ENCODE data around the gene ITGB7.
A peak's percentile ranks its signal among the peaks of the same experiment; 100 is the strongest.

The ITGB7 gene

DNA sequence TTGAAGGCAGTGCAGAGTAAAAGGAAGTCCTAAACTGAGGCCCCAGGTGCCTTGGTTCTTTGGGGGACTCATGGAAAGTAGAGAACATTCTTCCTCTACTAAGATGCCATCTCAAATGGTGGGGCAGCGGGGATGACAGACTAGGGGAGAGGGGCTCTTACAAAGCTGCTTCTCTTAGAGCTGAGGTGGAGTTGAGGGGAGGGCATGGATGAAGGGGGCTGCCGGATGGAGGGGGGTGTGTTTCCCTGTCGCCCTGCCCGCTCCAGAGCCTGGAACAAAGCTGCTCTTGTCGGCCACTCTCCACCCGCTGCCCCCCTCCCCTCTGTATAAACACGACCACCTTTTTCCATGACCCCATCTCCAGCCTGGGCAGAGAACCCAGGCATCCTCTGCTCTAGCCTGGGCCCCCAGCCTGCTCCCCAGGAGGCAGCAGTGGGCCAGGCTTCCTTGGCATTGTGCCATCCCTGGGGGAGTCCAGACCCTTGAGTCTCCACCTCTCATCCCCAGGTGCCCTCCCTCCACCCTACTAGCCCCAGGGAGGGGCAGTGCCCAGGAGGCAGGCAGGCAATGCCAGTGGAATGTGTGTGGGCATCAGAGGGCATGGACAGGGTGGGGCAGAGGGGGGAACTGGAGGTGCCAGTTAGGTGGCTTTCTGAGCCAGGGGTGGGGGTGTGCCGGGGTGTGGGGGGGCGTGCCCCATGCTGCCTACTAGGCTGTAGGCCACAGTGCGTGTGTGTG is 23.2 kb upstream of the ITGB7 start:
- no peak for DNase-seq (ENCODE audit: low read depth, low spot score)

DNA sequence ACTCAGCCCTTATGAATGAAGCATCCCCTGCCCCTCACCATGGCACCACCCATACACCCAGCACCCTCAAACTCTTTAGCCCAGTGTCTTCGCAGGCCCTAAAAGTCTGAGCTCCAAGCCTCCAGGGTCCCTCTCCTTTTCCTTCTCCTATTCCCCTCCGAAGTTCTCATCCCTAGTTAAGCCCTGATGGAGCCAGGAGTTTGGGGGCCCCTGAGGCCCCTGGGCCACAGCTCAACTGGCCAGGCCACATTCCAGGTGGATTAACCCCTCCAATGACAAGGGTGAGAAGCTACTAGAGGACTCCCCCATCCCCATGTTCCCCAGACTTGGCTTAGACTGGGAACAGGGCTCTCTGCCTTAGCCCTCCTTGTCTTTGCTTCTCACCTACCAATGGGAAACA is 22.4 kb upstream of the ITGB7 start:
- no peak for DNase-seq (ENCODE audit: low read depth, low spot score)

DNA sequence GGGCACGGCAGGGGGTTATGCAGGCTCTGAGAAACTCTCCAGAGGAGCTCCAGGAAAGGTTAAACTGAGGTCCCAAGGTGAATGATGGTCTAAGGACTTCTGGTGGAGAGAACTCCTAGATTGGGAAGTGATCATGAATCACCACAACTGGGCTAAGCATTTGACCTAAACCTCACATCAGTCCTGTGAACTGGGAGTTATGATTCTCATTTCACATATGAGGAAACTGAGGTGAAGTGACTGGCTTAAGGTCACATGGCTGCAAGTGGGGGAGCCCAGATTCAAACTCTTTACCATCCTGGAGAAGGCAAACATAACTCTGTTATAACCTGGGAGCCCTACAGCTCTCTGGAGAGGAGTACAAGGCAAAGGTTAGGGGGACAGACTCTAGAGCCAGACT is 20.8 kb upstream of the ITGB7 start:
- no peak for DNase-seq (ENCODE audit: low read depth, low spot score)

DNA sequence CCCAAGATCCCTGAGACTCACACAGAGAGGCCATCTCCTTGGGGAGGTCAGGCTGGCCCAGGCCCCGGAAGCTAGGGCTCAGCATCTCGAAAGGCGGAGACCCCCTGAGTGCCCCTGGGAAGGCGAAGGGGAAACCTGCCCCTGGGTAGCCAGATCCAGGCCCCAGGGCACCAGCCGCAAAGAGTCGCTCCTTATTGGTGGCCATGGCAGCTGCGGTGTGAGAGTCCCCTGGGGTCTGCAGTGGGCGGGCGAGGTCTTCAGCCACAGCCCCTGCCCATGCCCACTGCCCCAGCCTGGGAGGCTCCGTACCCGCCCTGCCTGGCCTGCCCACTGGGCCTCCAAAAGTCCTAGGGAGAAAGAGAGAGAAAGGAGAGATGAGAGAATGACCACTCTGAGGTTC is 20.3 kb upstream of the ITGB7 start:
- DNase-seq (ENCODE audit: low read depth, low spot score) = no peak

DNA sequence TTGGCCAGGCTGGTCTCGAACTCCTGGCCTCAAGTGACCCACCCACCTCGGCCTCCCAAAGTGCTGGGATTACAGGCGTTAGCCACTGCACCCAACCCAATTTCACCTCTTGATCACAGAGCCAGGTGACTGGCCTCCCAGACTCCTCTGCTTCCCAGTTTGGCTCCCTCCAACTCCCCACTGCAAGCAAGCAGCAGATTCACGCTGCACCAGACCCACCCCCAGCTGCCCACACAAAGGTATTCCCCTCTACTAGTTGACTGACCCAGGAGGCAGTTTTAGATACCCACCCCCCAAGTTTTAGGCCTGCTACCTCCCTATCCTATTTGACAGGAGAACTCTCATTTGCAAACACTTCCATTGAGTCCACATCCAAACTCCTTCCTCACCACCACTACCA is 19.8 kb upstream of the ITGB7 start:
- DNase-seq (ENCODE audit: low read depth, low spot score) = no peak

DNA sequence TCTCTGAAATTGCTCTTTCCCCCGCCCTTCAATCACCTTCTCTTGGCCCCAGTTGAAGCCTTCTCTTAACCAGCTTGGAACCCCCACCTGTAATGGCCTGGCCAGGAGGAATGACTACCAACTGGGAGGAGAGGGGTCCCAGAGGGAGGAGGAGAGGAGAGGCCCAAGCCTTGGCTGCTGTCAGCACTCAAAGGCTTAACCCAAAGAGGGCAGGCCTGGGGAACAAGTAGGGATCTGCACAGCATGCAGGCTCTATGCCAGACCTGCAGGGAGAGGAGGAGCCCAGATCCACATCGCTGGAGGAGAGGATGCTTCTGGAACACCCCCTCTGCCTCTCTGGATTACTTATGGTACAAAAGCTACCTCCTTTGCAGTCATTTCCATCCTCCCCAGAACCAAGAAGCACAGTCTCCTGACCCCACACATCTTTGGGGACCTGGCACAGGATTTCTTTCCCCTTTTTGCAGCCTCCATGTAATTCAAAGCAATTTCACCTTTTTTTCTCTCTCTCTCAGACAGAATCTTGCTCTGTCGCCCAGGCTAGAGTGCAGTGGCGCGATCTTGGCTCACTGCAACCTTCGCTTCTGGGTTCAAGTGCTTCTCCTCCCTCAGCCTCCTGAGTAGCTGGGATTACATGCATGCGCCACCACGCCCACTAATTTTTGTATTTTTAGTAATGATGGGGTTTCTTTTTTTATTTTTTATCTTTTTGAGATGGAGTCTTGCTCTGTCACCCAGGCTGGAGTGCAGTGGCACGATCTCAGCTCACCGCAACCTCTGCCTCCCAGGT is 18.8 kb upstream of the ITGB7 start:
- no peak for DNase-seq (ENCODE audit: low read depth, low spot score)

DNA sequence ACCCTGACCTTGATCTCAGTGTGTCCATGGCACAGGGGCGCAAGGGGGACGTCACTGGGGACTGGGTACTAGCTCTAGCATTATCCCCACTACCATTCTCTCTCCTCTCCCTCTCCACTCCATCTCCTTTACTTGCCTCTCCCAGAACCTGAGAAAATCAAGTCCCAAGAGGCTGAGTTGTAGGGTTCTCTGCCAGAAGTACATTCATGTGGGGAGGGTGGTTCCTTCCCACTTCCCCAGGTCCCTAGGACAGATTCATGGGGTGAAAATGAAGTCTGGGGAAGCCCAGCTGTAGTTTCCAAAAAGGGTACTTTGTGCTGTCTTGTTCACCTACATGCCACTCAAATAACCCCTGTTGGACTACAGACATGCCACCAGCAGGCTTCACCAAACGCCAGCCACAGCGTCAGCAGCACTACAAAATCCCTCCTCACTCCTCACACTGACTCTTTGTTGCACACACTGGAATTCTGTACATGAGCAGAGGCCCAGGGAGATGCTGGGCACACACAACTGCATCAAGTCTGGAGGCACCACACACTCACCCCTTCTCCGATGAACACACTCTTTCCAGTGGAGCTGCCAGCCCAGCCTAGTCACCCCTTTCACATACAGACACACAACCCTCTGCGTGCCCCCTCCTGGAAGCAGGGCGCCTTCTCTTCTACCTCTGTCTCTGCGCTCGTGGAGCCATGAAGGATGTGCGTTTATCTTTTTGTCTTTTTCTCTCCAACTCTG is 18.0 kb upstream of the ITGB7 start:
- no peak for DNase-seq (ENCODE audit: low read depth, low spot score)

DNA sequence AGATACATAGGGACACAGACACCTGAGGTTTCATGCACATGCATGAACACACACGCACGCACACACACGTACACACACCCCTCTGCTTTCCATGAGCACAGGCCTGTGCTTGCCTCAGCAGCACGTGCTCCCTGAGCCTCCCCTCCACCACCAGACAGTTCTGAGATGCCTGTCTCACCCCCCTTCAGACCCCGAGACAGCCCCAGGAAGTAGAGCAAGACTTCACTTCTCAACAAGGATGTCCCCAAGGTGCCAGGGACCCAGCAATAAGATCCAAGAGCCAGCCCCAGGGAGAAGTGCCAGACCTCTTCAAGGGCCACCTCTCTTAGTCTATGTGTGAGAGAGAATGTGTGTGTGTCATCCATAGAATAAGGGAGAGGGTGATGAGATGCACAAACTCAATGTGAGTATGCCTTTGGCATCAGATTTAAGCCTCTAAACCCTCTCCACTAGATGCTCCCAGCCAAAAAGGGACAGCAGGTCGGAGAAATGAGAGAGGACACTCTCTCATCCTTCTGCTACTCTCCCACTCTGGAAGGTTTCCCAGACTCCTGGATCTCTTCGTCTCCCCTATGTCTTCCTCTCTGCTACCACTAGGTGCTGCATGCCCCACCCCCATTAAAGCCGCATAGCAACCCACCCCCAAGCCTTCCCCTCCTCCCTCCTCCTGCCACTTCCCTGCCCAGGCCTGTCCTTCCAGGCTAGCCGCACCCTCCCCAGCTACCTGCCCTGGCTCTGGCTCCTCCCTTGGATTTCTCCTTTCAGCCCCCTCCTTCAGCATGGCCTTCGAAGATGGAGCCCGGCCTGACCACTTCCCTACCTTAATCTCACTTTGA is 17.2 kb upstream of the ITGB7 start:
- peak; percentile 69 for DNase-seq (ENCODE audit: low read depth, low spot score)

DNA sequence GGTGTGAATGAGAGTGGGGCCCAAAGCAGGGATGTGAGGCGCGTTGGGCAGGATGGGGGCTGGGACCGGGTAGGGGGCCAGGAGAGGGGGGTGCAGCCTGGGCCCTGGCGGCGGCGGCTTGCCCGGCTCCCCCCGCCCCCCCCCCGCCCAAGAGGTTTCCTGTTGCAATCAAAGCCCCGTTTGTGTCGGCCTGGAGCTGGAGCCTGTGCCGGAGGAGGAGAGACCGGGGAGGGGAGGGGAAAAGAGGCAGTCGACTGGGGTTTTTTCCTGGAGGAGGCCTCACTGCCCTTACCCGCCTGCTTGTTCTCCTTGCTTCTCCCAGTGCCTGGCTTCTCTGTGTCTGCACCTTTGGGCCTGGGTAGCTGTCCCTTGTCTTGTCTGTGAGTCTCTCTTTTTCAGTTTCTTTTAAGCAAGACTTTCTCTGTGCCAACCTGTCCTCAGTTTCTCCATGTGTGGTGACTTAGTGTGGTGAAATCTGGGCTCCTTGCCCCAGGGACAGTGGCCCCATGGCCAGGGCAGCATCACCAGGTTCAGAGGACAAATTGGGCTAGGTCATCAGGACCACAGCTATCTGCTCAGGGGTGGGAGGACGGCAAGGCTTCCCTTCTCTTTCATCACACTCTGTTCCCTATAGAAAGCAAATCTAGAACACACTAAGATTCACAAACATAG is 16.5 kb upstream of the ITGB7 start:
- no peak for DNase-seq (ENCODE audit: low read depth, low spot score)

DNA sequence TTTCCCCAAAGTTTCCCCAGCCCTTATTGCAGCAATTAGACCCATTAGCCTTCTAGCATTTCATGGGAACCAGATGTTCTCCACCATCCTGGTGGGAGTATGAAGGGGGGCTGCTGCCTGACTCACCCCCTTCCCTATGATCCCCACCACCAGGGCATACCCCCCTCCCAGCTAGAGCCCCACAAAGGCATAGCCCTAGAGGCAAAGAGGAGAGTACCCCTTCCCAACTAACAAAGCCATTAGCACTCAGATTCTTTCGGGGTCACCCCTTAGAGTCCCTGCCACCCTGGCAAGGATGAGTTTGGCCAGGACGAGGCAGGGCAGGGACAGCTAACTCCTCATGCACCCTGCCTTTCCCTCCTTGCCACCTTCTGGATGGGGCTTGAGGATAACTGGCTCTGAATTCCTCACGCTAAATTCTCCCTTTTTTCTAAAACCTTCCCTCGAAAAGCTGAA is 15.8 kb upstream of the ITGB7 start:
- no peak for DNase-seq (ENCODE audit: low read depth, low spot score)

DNA sequence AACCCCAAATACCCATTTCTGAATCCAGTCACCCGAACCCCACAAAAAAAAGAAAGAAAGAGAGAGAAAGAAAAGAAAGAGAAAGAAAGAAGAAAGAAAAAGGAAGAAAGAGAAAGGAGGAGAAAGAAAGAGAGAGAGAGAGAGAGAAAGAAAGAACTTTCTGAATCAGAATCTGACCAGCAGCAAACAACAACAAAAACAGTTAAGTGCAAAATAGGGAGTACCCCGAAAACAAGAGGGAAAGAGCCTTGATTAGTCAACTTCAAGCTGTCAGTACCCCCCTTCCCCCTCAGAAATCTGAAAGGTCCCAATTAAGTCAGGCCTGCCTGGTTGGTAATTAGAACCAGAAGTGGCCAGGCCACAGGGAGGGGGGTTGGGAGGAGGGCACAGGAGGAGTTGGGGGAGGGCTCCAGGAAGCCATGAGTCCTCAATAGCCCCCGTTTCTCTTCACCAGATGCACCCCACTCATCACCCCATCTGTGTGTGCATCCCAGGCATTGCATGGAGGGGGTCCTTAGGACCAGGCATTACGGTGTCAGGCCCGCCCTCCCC is 15.2 kb upstream of the ITGB7 start:
- no peak for DNase-seq (ENCODE audit: low read depth, low spot score)

DNA sequence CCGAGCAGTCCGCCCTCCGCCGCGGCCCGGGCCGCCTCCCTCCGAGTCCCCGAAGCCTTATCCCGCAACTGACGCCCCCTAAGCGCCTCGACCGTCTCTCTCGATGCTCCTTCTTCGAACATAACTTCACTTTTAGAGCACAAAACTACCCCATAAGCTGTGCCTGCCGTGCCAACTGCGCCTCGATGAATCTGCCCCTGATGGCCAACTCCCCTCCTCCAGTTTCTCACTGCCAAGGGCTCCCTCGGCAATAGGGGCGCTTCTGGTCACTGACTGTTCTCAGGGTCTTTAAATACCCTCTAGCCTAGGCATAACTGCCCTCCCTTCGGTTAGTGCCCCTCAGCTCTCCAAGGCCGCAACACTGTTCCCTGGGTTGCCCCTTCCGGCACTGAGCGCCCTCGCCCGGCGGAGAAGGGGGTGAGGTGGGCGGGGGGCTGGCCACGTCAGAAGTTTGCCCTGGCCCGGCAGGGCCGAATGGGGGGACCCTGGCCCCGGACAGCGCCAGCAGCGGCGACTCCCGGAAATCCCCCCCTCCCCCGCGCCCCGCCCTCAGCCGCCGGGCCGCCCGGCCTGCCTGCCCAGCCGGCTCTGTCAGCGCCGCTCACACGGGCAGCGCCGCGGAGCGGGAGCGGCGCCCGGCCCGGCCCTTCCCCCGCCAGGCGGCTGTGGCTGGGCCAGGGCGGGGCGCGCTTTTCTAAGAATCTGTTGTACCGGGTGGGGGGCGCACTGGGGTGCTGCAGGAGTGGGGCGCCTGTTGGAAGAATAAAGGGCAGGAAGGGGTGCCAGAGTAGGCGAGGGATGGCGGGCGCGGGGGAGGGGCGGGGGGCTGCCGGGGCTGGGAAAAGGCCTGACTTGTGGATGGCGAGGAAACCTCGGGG is 14.4 kb upstream of the ITGB7 start:
- no peak for DNase-seq (ENCODE audit: low read depth, low spot score)

DNA sequence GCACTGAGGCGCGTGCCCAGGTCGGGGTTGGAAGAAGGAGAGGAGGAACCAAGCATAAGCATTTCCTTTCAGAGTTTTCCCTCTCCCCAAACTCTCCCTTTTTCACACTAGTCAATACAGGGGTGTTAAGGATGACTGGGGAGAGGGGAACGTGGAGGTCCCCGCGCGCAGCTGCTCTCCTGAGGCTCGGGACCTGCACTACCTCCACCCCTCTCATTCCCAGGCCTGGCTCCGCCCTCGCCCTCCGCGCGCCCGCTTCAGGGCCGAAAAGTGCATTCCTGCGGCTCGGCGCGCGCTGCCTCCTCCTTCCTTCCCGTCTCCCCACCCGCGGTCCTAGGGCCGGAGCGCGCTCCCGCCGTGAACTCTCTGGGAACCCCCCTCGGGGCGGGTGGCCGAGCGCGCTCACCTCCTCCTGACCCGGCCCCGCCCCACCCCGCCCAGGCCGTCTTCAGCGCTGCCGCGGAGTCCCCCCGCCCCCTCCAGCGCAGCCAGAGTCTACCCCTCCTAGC is 13.7 kb upstream of the ITGB7 start:
- DNase-seq (ENCODE audit: low read depth, low spot score) = peak; percentile 97

DNA sequence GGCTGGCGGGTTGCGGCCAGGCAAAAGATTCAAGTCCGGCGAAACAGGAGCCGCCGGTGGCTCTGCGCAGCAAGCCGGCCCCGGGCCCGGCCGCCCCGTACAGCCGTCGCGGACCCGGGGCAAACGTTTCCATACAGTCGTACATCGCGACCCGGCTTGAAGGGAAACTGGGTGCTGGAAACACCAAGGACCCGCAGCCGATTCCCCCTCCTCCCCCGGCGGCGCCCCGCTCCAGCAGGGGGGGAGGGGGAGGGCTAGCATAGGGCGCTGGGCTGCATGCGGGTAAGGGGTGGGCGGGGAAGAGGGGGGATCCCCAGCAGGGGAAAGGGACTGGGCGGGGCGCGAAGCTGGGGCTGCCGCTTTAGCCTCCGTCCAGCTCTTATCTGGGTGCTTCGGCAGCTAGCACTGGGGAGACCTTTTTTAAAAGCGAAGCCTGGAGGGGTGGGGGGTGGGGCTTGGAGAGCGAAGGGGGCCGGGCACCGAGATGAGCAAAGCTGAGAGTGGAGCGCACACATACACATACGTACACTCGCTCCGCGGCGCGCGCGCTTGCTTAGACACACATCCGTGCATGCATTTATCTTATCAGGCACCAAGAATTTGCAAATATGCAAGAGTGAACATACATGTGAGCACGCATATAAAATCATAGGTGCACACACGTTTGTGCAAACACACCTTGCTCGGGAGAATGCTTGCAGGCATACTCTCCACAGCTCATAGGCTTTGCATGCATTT is 13.1 kb upstream of the ITGB7 start:
- DNase-seq (ENCODE audit: low read depth, low spot score) = peak; percentile 60

DNA sequence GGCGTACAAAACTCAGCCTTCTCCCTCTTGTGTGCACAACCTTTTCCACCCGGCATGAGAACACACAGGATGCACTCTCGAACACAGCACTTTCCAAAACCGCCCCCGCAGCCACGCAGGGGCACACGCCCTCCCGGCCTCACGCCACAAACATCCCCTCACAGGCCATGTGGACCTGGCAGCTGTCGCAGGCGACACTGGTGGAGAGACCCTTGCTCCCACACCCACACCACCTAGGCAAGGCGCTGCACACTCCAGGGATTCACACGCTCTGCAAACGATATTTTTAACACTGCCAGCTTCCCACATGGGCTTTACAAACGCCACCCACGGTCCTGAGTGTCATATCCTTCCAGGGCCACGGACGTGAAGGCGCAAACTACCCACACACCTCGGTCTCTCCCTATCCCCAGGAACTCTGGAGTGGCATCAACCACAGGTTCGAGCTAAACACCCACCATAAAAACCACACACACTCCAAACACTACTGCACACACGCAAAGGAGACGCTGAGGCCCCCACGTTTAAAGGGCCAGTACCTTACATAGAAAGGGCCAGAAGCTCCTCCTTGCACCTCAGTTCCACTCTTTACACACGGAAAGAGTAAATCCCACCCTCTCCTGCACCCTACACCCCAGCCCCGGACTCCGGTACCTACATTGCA is 12.4 kb upstream of the ITGB7 start:
- DNase-seq (ENCODE audit: low read depth, low spot score) = no peak

DNA sequence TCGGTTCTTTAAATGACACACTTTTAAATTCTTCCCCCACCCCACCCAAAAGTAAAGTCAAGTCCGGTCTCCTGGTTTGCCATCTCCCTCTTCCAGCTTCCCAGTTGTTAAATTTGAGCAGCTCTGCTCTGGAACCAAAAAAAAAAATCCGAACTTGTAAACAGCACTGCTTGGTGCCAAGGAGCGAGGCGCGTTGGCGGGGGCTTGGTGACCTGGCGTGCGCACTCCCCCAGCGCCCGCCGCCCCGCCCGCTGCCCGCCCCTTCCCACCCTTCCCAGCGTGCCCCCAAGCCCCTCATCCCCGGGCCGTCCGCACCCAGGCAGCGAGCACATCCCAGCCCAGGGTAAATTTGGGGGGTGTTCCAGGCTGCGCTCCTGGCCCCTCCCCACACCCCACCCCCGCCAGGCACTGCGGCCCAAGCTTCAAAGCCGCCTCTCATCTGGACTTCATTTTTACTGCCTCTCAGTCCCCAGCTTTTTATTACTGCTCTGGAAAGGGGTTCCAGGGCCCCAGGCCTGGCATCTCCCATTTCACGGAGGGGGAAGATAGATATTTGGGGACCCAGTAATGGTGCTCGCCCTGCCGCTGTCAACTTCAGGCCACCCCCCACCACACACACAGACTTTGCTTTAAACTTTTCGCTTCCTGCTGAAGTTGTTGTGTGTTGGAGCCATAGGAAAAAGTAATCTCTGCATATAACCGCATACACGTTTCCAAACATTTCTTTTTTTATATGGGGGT is 11.7 kb upstream of the ITGB7 start:
- no peak for DNase-seq (ENCODE audit: low read depth, low spot score)

DNA sequence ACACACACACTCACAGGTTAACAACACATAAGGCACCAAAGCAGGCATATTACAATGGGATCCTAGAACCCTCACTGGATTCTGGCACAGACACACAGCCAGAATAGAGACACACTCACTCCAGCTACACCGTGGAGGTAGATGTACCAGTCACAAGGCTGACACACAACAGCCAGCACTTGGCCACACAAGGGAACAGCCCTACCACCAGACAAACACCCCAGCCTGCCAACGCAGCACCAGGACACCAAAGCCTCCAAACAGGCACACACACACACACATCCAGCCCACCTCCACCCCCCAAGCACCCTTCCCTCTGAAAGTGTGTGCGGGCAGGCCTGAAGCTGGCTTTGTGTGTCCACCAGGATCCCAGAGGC is 10.9 kb upstream of the ITGB7 start:
- DNase-seq (ENCODE audit: low read depth, low spot score) = no peak

Measured in ELF-1 (cell line).